PC-3 (cell line): ENCODE measurements around the gene ZNF629.

Experiments used
- EZH2phosphoT487 ChIP-seq: fragments of 300-600 bp; sonication (generic); IDR thresholded peaks from 2 replicates; pipeline ENCODE4 v1.6.1; 2018; ENCODE audit warnings: mild to moderate bottlenecking, antibody characterized with exemption, low read length, borderline replicate concordance
- TF ChIP-seq, protein P1 (sequence below): fragments of 300-600 bp; sonication (generic); conservative IDR thresholded peaks from 2 replicates; pipeline ENCODE4 v1.5.1; 2017; ENCODE audit warnings: antibody characterized with exemption, low read depth, mild to moderate bottlenecking, low read length

DNA sequence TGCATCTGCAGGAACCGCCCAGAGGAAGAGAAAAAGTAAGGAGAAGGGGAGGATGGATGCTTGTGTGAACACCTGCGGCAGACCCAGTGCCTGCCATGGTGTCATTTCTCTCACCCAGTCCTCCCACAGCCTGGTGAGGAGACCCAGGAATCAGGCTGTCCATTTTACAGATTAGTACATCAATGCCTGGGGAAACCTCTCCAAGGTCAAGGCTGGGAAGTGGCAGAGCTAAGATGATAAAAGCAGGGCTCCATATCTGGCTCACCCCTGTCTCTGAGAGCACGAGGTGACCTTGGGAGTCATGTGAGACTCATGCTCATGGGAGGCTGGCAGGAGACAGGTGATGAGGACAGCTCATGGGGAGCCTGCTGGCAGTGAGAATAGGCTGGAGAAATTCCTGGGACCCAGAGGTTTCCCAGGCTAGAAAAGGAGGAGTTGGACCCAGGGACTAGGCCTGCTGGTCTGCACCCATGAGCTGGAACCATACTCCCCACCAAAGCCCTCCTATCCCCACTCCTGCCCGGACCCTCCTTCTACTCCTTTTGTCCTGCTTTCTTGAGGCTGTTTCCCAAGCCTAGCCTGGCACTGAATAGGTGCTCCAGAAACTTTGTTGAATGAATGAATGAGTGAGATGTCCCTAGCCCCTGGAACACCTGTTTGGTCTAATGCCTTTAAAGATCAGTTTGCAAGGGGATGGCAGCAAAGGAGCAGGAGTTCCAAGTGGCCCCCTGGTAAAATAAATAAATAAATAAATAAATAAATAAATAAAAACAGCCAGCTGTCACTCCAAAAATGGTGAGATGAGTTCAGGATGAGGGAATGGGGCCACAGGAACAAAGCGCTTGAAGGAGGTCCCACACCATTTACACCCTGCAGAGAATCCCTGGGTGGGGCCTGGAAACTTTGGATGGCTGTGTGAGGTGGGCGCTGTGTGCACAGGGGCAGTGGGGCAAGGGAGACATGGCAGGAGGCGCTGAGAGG is 1.6 kb downstream of the ZNF629 start:
- TF ChIP-seq, protein P1, sequence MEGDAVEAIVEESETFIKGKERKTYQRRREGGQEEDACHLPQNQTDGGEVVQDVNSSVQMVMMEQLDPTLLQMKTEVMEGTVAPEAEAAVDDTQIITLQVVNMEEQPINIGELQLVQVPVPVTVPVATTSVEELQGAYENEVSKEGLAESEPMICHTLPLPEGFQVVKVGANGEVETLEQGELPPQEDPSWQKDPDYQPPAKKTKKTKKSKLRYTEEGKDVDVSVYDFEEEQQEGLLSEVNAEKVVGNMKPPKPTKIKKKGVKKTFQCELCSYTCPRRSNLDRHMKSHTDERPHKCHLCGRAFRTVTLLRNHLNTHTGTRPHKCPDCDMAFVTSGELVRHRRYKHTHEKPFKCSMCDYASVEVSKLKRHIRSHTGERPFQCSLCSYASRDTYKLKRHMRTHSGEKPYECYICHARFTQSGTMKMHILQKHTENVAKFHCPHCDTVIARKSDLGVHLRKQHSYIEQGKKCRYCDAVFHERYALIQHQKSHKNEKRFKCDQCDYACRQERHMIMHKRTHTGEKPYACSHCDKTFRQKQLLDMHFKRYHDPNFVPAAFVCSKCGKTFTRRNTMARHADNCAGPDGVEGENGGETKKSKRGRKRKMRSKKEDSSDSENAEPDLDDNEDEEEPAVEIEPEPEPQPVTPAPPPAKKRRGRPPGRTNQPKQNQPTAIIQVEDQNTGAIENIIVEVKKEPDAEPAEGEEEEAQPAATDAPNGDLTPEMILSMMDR = no peak
- TF ChIP-seq EZH2phosphoT487 = no peak
